Activated CD8-positive, alpha-beta memory T cell treated with anti-CD3 and anti-CD28 coated beads, Interleukin-2, amount 50 U/mL, for 1 hour (primary cell): ENCODE measurements around the gene MAPKAPK3.

Experiments
- DNase-seq: peaks from one replicate; pipeline ENCODE4 v3.0.0-alpha.2; 2020; ENCODE audit errors: extremely low read depth

MAPKAPK3 gene

GRCh38 chr3:50609071-50609762 is 7.7 kb upstream of the MAPKAPK3 start:
- no peak for DNase-seq

GRCh38 chr3:50609763-50610085 is 7.2 kb upstream of the MAPKAPK3 start:
- no peak for DNase-seq

- no peak for DNase-seq
Observed at GRCh38 chr3:50610181-50610971, 6.6 kb upstream of the MAPKAPK3 start.

- DNase-seq = no peak
Observed at GRCh38 chr3:50610992-50611463, 5.9 kb upstream of the MAPKAPK3 start.

- peak; percentile 80 for DNase-seq
Observed at GRCh38 chr3:50611464-50612233, 5.3 kb upstream of the MAPKAPK3 start, which contains the start of gene CISH. Gene CISH, minus strand, starts transcription at chr3:50611774. Its CDS starts 124 bp downstream, at chr3:50611650.

- DNase-seq = no peak
Observed at GRCh38 chr3:50612234-50612882, 4.6 kb upstream of the MAPKAPK3 start.

- DNase-seq = no peak
Observed at GRCh38 chr3:50612970-50613846, 3.7 kb upstream of the MAPKAPK3 start.

GRCh38 chr3:50615190-50615589 is 1.8 kb upstream of the MAPKAPK3 start:
- DNase-seq = no peak

GRCh38 chr3:50616003-50616769 is 765 bp upstream of the MAPKAPK3 start:
- peak; percentile 51 for DNase-seq

GRCh38 chr3:50616770-50617095 is 218 bp upstream of the MAPKAPK3 start:
- peak; percentile 78 for DNase-seq

- no peak for DNase-seq
Observed at GRCh38 chr3:50617911-50618481, 1.0 kb downstream of the MAPKAPK3 start.

GRCh38 chr3:50620420-50620819 is 3.5 kb downstream of the MAPKAPK3 start:
- DNase-seq = no peak

GRCh38 chr3:50620820-50621219 is 3.9 kb downstream of the MAPKAPK3 start:
- no peak for DNase-seq

- DNase-seq = no peak
Observed at GRCh38 chr3:50622881-50623280, 5.9 kb downstream of the MAPKAPK3 start.

- no peak for DNase-seq
Observed at GRCh38 chr3:50623840-50624474, 7.0 kb downstream of the MAPKAPK3 start.

- no peak for DNase-seq
Observed at GRCh38 chr3:50624634-50625033, 7.7 kb downstream of the MAPKAPK3 start.

GRCh38 chr3:50625231-50626182 is 8.6 kb downstream of the MAPKAPK3 start:
- no peak for DNase-seq

GRCh38 chr3:50626401-50626800 is 9.4 kb downstream of the MAPKAPK3 start:
- DNase-seq = no peak
